Suppressor macrophage treated with lipopolysaccharide for 4 hours (primary cell): Measurements from ENCODE around the gene SCN3B.

Source experiments
- DNase-seq: peaks from one replicate; pipeline ENCODE4 v3.0.0-alpha.2; 2020

Gene SCN3B

GRCh38 chr11:123653827-123654565 lies 428 bp downstream of the SCN3B start:
- peak; percentile 2 for DNase-seq

- DNase-seq, result no peak
Measured at GRCh38 chr11:123653483-123653826, 969 bp downstream of the SCN3B start.

GRCh38 chr11:123652599-123652998 lies 1.8 kb downstream of the SCN3B start:
- DNase-seq, result no peak

GRCh38 chr11:123650901-123651300 lies 3.5 kb downstream of the SCN3B start:
- no peak for DNase-seq

- no peak for DNase-seq
Measured at GRCh38 chr11:123645286-123645975, 9.0 kb downstream of the SCN3B start.

- no peak for DNase-seq
Measured at GRCh38 chr11:123642435-123642834, 12.0 kb downstream of the SCN3B start.

GRCh38 chr11:123641495-123641840 lies 13.0 kb downstream of the SCN3B start:
- no peak for DNase-seq

- peak; percentile 54 for DNase-seq
Measured at GRCh38 chr11:123640677-123641494, 13.5 kb downstream of the SCN3B start.

- DNase-seq, result no peak
Measured at GRCh38 chr11:123640029-123640428, 14.4 kb downstream of the SCN3B start.

- no peak for DNase-seq
Measured at GRCh38 chr11:123630126-123630608, 24.3 kb downstream of the SCN3B start.

- DNase-seq, result no peak
Measured at GRCh38 chr11:123628936-123629683, 25.3 kb downstream of the SCN3B start.

GRCh38 chr11:123624974-123625373 lies 29.4 kb downstream of the SCN3B start:
- no peak for DNase-seq

- no peak for DNase-seq
Measured at GRCh38 chr11:123622576-123622975, 31.8 kb downstream of the SCN3B start.

GRCh38 chr11:123616505-123617198 lies 37.8 kb downstream of the SCN3B start:
- no peak for DNase-seq

- no peak for DNase-seq
Measured at GRCh38 chr11:123611698-123612097, 42.7 kb downstream of the SCN3B start.

GRCh38 chr11:123608945-123609344 lies 45.5 kb downstream of the SCN3B start:
- DNase-seq, result no peak

GRCh38 chr11:123608371-123608770 lies 46.1 kb downstream of the SCN3B start:
- no peak for DNase-seq

GRCh38 chr11:123607781-123608180 lies 46.6 kb downstream of the SCN3B start:
- no peak for DNase-seq

- no peak for DNase-seq
Measured at GRCh38 chr11:123603666-123604065, 50.8 kb downstream of the SCN3B start.

- no peak for DNase-seq
Measured at GRCh38 chr11:123601743-123602142, 52.7 kb downstream of the SCN3B start.

- no peak for DNase-seq
Measured at GRCh38 chr11:123601136-123601535, 53.3 kb downstream of the SCN3B start.

- DNase-seq, result no peak
Measured at GRCh38 chr11:123597859-123598258, 56.6 kb downstream of the SCN3B start.
